NT2/D1 (cell line): Measurements from ENCODE around the gene RASD1.

ENCODE experiments used
- YY1 ChIP-seq: IDR thresholded peaks from 2 replicates; pipeline ENCODE4 v1.6.1; 2011; ENCODE audit not compliant: insufficient read length, insufficient read depth
- ZNF274 ChIP-seq: IDR thresholded peaks from 2 replicates; pipeline ENCODE4 v1.6.1; 2011; ENCODE audit warnings: mild to moderate bottlenecking, low read depth, low read length

- TF ChIP-seq YY1 (no peak), ZNF274 (no peak)
Observed at GRCh38 chr17:17518014-17518413, 21.8 kb upstream of the RASD1 start.
